Smooth muscle cell (in vitro differentiated cells): ENCODE measurements around the gene SKI. TPM values are rescaled to one million over a fixed set of nuclear protein-coding genes. Genes with fewer than 3 reads are reported as not detected.

Source experiments
- DNase-seq: peaks from one replicate; lab custom pipeline; 2025; ENCODE audit not compliant: unreplicated experiment; lab: John Stamatoyannopoulos, UW
- H2AFZ ChIP-seq: fragments of 200-600 bp; sonication (generic); 2 replicates; pipeline ENCODE4 v1.6.0; 2016; ENCODE audit warnings: antibody characterized with exemption, low read depth, mild to moderate bottlenecking
- H3F3A ChIP-seq: fragments of 200-600 bp; sonication (generic); 2 replicates; pipeline ENCODE4 v1.6.0; 2017; ENCODE audit warnings: antibody characterized with exemption, low read depth
- H3K27ac ChIP-seq: fragments of 200-600 bp; sonication (generic); 2 replicates; pipeline ENCODE4 v1.5.1; 2016; ENCODE audit warnings: low read depth, mild to moderate bottlenecking
- H3K27me3 ChIP-seq: fragments of 200-600 bp; sonication (generic); 2 replicates; pipeline ENCODE4 v1.6.1; 2016; ENCODE audit warnings: low read depth, mild to moderate bottlenecking
- H3K36me3 ChIP-seq: fragments of 200-600 bp; sonication (generic); 2 replicates; pipeline ENCODE4 v1.5.1; 2016; ENCODE audit warnings: low read depth
- H3K4me1 ChIP-seq: fragments of 200-600 bp; sonication (generic); 2 replicates; pipeline ENCODE4 v1.5.1; 2016; ENCODE audit warnings: low read depth
- H3K4me2 ChIP-seq: fragments of 200-600 bp; sonication (generic); 2 replicates; pipeline ENCODE4 v1.6.0; 2016; ENCODE audit warnings: mild to moderate bottlenecking
- H3K4me3 ChIP-seq: fragments of 200-600 bp; sonication (generic); 2 replicates; pipeline ENCODE4 v1.5.1; 2016; ENCODE audit warnings: mild to moderate bottlenecking
- H3K79me2 ChIP-seq: fragments of 200-600 bp; sonication (generic); 2 replicates; pipeline ENCODE4 v1.6.0; 2016; ENCODE audit warnings: low read depth, mild to moderate bottlenecking
- H3K9ac ChIP-seq: fragments of 200-600 bp; sonication (generic); 2 replicates; pipeline ENCODE4 v1.6.0; 2016; ENCODE audit warnings: low read depth
- H3K9me3 ChIP-seq: fragments of 200-600 bp; sonication (generic); replicated peaks from 2 replicates; pipeline ENCODE4 v1.5.1; 2016; ENCODE audit warnings: low read depth
- H4K20me1 ChIP-seq: fragments of 200-600 bp; sonication (generic); 2 replicates; pipeline ENCODE4 v1.6.0; 2016; ENCODE audit warnings: low read depth
- WGBS: methylation state at CpG from one replicate; pipeline ENCODE4 v1.1.7; 2016; ENCODE audit warnings: low lambda C conversion rate; 5-methylcytosine and 5-hydroxymethylcytosine counted together
- polyA plus RNA-seq: library from polyadenylated mRNA; unstranded; fragments of >200 nt; fragmentation: Nextera tagmentation; extraction: Ambion mirVana; gene quantifications from 2 replicates; pipeline ENCODE4 v1.2.1, GENCODE V29; 2016
- total RNA-seq: library from RNA; depleted of rRNA; stranded (reverse); fragments of >200 nt; gene quantifications from 2 replicates; pipeline ENCODE4 v1.2.3, GENCODE V29; 2014
- TF ChIP-seq, protein P1 (sequence below): fragments of 200-600 bp; sonication (generic); IDR thresholded peaks from 2 replicates; pipeline ENCODE4 v1.5.1; 2017; ENCODE audit warnings: borderline replicate concordance, mild to moderate bottlenecking, antibody characterized with exemption; ENCODE audit not compliant: insufficient read depth, poor library complexity, severe bottlenecking

Gene SKI
- total and polyA plus RNA-seq, 2 experiments from 2014 or later, result 4.2 to 19.6 TPM

DNA sequence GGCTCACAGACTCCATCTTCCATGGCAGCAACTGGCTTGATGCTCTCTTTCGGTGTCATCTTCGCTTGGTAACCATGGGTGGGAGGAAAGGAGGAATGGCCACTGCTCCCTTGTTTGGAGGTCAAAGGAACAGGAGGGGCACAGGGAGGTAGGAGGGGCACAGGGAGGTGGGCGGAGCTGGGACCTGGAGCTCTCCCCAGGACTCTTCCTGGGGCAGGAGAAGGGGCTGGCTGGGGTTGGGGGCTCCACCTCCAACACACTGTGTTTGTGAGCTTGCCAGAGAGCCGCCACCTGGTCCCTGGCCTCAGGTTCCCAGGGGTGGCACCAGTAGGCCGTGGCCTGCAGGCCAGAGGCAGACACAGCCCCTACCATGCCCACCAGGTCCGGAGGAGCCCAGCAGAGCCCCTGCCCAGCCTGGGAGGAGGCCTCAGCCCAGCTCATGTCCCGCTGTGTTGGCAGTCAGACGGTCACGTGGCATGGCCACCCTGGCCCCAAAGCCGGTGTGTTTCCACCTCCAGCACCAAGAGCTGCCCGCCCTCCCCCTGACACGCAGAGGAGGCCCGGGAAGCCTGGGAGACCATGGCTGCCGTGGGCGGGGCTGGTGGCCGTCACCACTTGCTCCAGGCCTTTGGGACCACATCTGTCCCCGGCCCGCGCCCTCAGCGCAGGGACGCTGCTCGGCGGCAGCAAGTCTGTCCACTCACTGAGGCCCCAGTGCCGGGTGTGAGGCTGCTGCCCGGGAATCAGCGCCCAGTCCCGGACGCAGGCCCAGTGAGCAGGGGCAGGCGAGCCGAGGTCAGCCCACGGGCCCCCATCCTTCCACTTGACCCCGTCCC is 89.3 kb downstream of the SKI start:
- H3K4me1 ChIP-seq, result peaks cover 45% of the 10 kb centered on the region
- H4K20me1 ChIP-seq, result no peaks in the 10 kb centered on the region
- H3K36me3 ChIP-seq, result no peaks in the 10 kb centered on the region
- H3K27ac ChIP-seq, result peak overlapping the region; percentile 91
- H3K9ac ChIP-seq, result no peak overlapping the region
- no peak overlapping the region for H2AFZ ChIP-seq
- H3K4me2 ChIP-seq, result peak overlapping the region; percentile 7
- H3K4me3 ChIP-seq, result no peak overlapping the region
- TF ChIP-seq, protein P1, sequence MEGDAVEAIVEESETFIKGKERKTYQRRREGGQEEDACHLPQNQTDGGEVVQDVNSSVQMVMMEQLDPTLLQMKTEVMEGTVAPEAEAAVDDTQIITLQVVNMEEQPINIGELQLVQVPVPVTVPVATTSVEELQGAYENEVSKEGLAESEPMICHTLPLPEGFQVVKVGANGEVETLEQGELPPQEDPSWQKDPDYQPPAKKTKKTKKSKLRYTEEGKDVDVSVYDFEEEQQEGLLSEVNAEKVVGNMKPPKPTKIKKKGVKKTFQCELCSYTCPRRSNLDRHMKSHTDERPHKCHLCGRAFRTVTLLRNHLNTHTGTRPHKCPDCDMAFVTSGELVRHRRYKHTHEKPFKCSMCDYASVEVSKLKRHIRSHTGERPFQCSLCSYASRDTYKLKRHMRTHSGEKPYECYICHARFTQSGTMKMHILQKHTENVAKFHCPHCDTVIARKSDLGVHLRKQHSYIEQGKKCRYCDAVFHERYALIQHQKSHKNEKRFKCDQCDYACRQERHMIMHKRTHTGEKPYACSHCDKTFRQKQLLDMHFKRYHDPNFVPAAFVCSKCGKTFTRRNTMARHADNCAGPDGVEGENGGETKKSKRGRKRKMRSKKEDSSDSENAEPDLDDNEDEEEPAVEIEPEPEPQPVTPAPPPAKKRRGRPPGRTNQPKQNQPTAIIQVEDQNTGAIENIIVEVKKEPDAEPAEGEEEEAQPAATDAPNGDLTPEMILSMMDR, result no peak
- no peaks in the 10 kb centered on the region for H3K27me3 ChIP-seq
- H3F3A ChIP-seq, result peaks cover 19% of the 10 kb centered on the region
- WGBS, result 95% methylated on average over 31 of the region's 32 CpGs
- no peaks in the 10 kb centered on the region for H3K79me2 ChIP-seq
- no peaks in the 10 kb centered on the region for H3K9me3 ChIP-seq
- no peak for DNase-seq

DNA sequence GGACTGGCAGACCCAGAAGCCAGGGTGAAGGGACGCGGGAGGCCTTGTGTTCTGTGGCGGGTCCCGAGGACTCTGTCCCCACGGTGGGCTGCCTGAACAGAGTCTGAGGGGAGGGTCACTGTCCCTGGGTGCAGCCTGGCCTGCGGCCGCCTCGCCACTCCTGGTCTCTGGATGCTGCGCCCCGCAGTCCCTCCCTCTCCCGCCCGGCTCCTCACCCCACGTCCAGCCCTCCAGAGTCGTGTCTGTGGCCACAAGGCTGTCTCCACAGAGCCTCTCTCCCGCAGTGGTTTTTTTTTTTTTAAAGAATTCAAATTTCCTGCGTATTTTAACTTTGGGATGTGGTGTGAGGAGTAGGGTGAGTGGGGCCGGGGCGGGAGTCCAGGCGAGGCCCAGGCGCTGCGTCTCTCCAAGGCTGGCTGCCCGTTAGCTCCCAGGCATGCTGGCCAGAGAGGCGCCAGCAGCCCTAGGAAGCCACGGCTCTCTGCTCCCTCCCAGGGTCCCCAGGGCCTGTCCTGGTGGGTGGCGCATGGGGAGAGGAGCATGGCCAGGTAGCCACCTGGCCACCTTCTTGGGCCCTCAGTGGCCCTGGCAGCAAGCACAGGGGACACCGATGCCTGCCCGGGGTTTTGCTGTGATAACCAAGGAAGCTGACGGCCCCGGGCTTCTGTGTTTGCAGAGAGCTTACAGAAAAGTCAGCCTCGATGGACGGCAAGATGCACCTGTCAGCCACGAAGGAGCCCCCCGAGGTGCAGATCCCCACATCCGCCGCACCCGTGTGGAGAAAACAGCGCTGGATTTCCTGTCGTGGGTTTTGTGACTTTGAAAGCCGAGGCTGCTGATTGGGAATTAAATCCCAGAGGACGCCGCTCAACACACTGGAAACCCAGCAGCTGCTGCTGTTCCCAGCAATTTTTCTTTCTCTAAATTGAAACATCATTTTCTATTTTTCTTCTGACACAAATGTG is 90.5 kb downstream of the SKI start:
- H3K27ac ChIP-seq, result peak overlapping the region; percentile 49
- H4K20me1 ChIP-seq, result no peaks in the 10 kb centered on the region
- no peaks in the 10 kb centered on the region for H3K27me3 ChIP-seq
- 83% methylated on average over 41 of the region's 41 CpGs for WGBS
- TF ChIP-seq, protein P1, result no peak
- no peak for DNase-seq
- no peaks in the 10 kb centered on the region for H3K36me3 ChIP-seq
- no peak overlapping the region for H3K4me3 ChIP-seq
- H2AFZ ChIP-seq, result no peak overlapping the region
- H3K9me3 ChIP-seq, result no peaks in the 10 kb centered on the region
- no peak overlapping the region for H3K4me2 ChIP-seq
- H3K4me1 ChIP-seq, result peaks cover 48% of the 10 kb centered on the region
- H3F3A ChIP-seq, result peaks cover 19% of the 10 kb centered on the region
- H3K79me2 ChIP-seq, result no peaks in the 10 kb centered on the region
- peak overlapping the region; percentile 22 for H3K9ac ChIP-seq

DNA sequence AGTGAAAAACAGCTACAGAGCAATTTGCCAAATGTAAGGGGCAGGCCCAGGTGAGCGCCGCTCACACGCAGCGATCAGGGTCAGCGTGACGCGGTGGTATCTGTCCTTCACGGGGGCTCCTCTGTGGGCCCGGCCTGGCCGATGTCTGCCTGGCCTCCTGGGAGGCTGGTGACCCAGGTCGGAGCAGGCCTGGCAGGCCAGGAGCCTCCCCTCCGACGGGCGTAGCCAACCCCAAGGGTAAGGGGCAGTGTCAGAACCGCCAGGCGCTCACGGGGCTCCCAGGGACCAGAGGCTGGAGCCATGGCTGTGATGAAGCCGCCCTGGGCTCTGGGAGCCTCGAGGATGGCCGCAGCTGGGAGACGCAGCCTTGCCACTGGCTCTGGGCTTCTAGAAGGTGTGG is 91.2 kb downstream of the SKI start:
- whole genome bisulfite sequencing, result 94% methylated on average over 21 of the region's 21 CpGs
- Histone ChIP-seq H3K4me2 (no peak overlapping the region), H3F3A (peaks cover 19% of the 10 kb centered on the region), H3K79me2 (no peaks in the 10 kb centered on the region), H3K4me1 (peaks cover 41% of the 10 kb centered on the region), H2AFZ (no peak overlapping the region), H4K20me1 (no peaks in the 10 kb centered on the region), H3K9me3 (no peaks in the 10 kb centered on the region), H3K27ac (peak overlapping the region; percentile 49), H3K4me3 (no peak overlapping the region), H3K9ac (no peak overlapping the region), H3K27me3 (no peaks in the 10 kb centered on the region), H3K36me3 (no peaks in the 10 kb centered on the region)
- DNase-seq, result no peak
- TF ChIP-seq, protein P1, result no peak
